ENCODE results near the gene CDHR2. TPM values are rescaled to one million over a fixed set of nuclear protein-coding genes. Genes with fewer than 3 reads are reported as not detected.
A peak's percentile ranks its signal among the peaks of the same experiment; 100 is the strongest.
"Not testable (repeated sequence)": the region's sequence is repeated elsewhere in the genome, so short reads cannot be mapped to it uniquely, and the experiment has no call there.

Gene CDHR2
- polyA plus RNA-seq, 3 donors from 2014 or later, result not detected

GRCh38 chr5:176540476-176540899, 8.7 kb upstream of the CDHR2 start:
- Mint-ChIP-seq H3K4me3 (peak overlapping the region; percentile 85 to 95 (median 87)), H3K36me3 (no peaks in the 10 kb centered on the region), H3K9me3 (no peaks in the 10 kb centered on the region), H3K27ac (peak overlapping the region; percentile 97 to 100 (median 98)), H3K27me3 (ENCODE audit: low read depth in 3 of 3) (peaks cover 21 to 36% (median 24%) of the 10 kb centered on the region in 3 donors), H3K4me1 (peaks cover 69 to 73% of the 10 kb centered on the region in 2 donors)
- DNase-seq, result no peak

GRCh38 chr5:176540956-176541337, 8.2 kb upstream of the CDHR2 start:
- peak; percentile 73 to 77 (median 74) for DNase-seq
- Mint-ChIP-seq H3K27ac (peak overlapping the region; percentile 97 to 100 (median 98)), H3K9me3 (no peaks in the 10 kb centered on the region)

GRCh38 chr5:176541338-176542134, 7.6 kb upstream of the CDHR2 start:
- peak overlapping the region; percentile 97 to 100 (median 98) for H3K27ac Mint-ChIP-seq
- peak; percentile 74 to 79 (median 75) for DNase-seq
- H3K27me3 Mint-ChIP-seq (ENCODE audit: low read depth in 3 of 3), result peaks cover 16 to 26% (median 19%) of the 10 kb centered on the region in 3 donors
- H3K4me3 Mint-ChIP-seq, result peak overlapping the region; percentile 85 to 95 (median 87)
- no peaks in the 10 kb centered on the region for H3K36me3 Mint-ChIP-seq
- no peaks in the 10 kb centered on the region for H3K9me3 Mint-ChIP-seq
- peaks cover 73 to 75% of the 10 kb centered on the region in 2 donors for H3K4me1 Mint-ChIP-seq

More at GRCh38 chr5:176540956-176541337, 8.2 kb upstream of the CDHR2 start:
- Mint-ChIP-seq H3K36me3 (no peaks in the 10 kb centered on the region), H3K4me1 (peaks cover 69 to 75% of the 10 kb centered on the region in 2 donors), H3K4me3 (peak overlapping the region; percentile 85 to 95 (median 87)), H3K27me3 (ENCODE audit: low read depth in 3 of 3) (peaks cover 19 to 31% (median 21%) of the 10 kb centered on the region in 3 donors)

- Mint-ChIP-seq H3K9me3 (no peaks in the 10 kb centered on the region), H3K4me1 (peaks cover 73 to 75% of the 10 kb centered on the region in 2 donors), H3K36me3 (no peaks in the 10 kb centered on the region), H3K4me3 (peak overlapping the region; percentile 85 to 95 (median 87)), H3K27me3 (ENCODE audit: low read depth in 3 of 3) (peaks cover 13 to 23% (median 14%) of the 10 kb centered on the region in 3 donors), H3K27ac (peak overlapping the region; percentile 97 to 100 (median 98))
- peak; percentile 45 to 60 (median 55) for DNase-seq
These were observed 7.0 kb upstream of the CDHR2 start for GRCh38 chr5:176542135-176542595.

- Mint-ChIP-seq H3K9me3 (no peaks in the 10 kb centered on the region), H3K27ac (peak overlapping the region; percentile 97 to 100 (median 98)), H3K27me3 (ENCODE audit: low read depth in 3 of 3) (peaks cover 6 to 17% (median 7%) of the 10 kb centered on the region in 3 donors), H3K4me3 (peak overlapping the region; percentile 85 to 95 (median 92)), H3K36me3 (no peaks in the 10 kb centered on the region), H3K4me1 (peaks cover 72 to 78% of the 10 kb centered on the region in 2 donors)
- peak; percentile 50 to 60 (median 53) for DNase-seq
These were observed 6.3 kb upstream of the CDHR2 start for GRCh38 chr5:176542596-176543427.

- Mint-ChIP-seq H3K27ac (peak overlapping the region; percentile 93 to 98 (median 97)), H3K4me1 (peaks cover 64 to 70% of the 10 kb centered on the region in 2 donors), H3K4me3 (peak overlapping the region; percentile 91 to 95 (median 92)), H3K36me3 (no peaks in the 10 kb centered on the region), H3K27me3 (ENCODE audit: low read depth in 3 of 3) (peaks cover 5 to 15% (median 6%) of the 10 kb centered on the region in 3 donors), H3K9me3 (no peaks in the 10 kb centered on the region)
- peak; percentile 72 to 77 (median 75) for DNase-seq
These were observed 5.5 kb upstream of the CDHR2 start for GRCh38 chr5:176543428-176544182.

DNA sequence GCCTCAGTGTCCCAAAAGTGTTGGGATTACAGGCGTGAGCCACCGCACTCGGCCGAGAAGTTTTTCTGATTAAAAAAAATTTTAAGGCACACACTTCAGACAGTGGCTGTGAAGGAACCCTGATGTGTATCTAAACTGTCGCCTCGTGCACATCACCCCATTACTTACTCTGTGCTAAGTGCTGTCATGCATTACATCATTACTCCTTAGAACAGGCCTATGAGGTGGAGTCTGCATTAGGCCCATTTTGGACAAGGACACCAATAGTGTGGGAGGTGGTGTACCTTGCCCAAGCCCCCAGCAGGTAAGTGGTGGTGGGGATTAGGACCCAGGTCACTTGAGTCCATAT, 3.8 kb upstream of the CDHR2 start:
- H3K4me1 Mint-ChIP-seq, result peaks cover 51 to 55% of the 10 kb centered on the region in 2 donors
- no peaks in the 10 kb centered on the region for H3K9me3 Mint-ChIP-seq
- DNase-seq, result no peak
- no peaks in the 10 kb centered on the region for H3K36me3 Mint-ChIP-seq
- peak overlapping the region in 2 of 6 donors; percentile 43 to 97 for H3K27ac Mint-ChIP-seq
- peak overlapping the region in 1 of 5 donors; percentile 10 for H3K4me3 Mint-ChIP-seq
- peaks cover 5 to 15% (median 6%) of the 10 kb centered on the region in 3 donors for H3K27me3 Mint-ChIP-seq (ENCODE audit: low read depth in 3 of 3)

GRCh38 chr5:176545737-176546509, 3.2 kb upstream of the CDHR2 start:
- peaks cover 48 to 55% of the 10 kb centered on the region in 2 donors for H3K4me1 Mint-ChIP-seq
- DNase-seq, result no peak
- H3K27me3 Mint-ChIP-seq (ENCODE audit: low read depth in 3 of 3), result peaks cover 5 to 15% (median 6%) of the 10 kb centered on the region in 3 donors
- no peaks in the 10 kb centered on the region for H3K36me3 Mint-ChIP-seq
- H3K9me3 Mint-ChIP-seq, result no peaks in the 10 kb centered on the region
- H3K27ac Mint-ChIP-seq, result peak overlapping the region in 2 of 6 donors; percentile 43 to 49
- H3K4me3 Mint-ChIP-seq, result no peak overlapping the region

DNA sequence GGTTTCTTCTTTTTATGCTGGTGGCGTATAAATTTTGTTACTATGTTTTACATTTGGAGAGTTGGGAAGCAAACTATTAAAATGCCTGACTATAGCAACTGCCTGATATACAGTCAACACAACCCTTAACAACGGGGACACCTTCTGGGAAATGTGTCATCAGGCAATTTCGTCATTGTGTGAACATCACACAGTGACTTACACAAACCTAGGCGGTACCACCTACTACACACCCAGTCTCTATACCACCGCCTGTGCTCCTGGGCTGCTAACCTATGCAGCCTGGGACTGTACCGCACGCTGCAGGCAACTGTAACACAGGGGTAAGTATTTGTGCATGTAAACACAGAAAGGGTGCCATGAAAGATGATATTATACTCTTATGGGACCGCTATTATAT, 1.3 kb upstream of the CDHR2 start:
- Mint-ChIP-seq H3K27me3 (ENCODE audit: low read depth in 3 of 3) (peaks cover 0 to 2% (median 0%) of the 10 kb centered on the region in 3 donors), H3K4me1 (peaks cover 37 to 38% of the 10 kb centered on the region in 2 donors), H3K36me3 (no peaks in the 10 kb centered on the region), H3K4me3 (no peak overlapping the region), H3K9me3 (no peaks in the 10 kb centered on the region), H3K27ac (peak overlapping the region in 3 of 6 donors; percentile 19 to 74 (median 26))
- no peak for DNase-seq

GRCh38 chr5:176549871-176550270, 729 bp downstream of the CDHR2 start:
- Mint-ChIP-seq H3K9me3 (no peaks in the 10 kb centered on the region), H3K27ac (peak overlapping the region in 1 of 6 donors; percentile 40), H3K27me3 (ENCODE audit: low read depth in 3 of 3) (peaks cover 0 to 2% (median 0%) of the 10 kb centered on the region in 3 donors), H3K4me1 (peaks cover 24 to 33% of the 10 kb centered on the region in 2 donors), H3K4me3 (peak overlapping the region in 1 of 5 donors; percentile 33), H3K36me3 (no peaks in the 10 kb centered on the region)
- no peak for DNase-seq

GRCh38 chr5:176550275-176550831, 1.2 kb downstream of the CDHR2 start:
- Mint-ChIP-seq H3K4me1 (peaks cover 19 to 29% of the 10 kb centered on the region in 2 donors), H3K36me3 (no peaks in the 10 kb centered on the region), H3K27ac (no peak overlapping the region), H3K27me3 (ENCODE audit: low read depth in 3 of 3) (peaks cover 0 to 2% (median 2%) of the 10 kb centered on the region in 3 donors), H3K9me3 (no peaks in the 10 kb centered on the region), H3K4me3 (peak overlapping the region in 4 of 5 donors; percentile 24 to 49 (median 34))
- DNase-seq, result no peak

- not testable (repeated sequence) for H3K27me3 Mint-ChIP-seq (ENCODE audit: low read depth in 3 of 3); DNase-seq; H3K36me3 Mint-ChIP-seq; H3K27ac Mint-ChIP-seq; H3K9me3 Mint-ChIP-seq
- Mint-ChIP-seq H3K4me3 (peak overlapping the region in 2 of 5 donors; percentile 24 to 39), H3K4me1 (peaks cover 15 to 26% of the 10 kb centered on the region in 2 donors)
These were observed 1.8 kb downstream of the CDHR2 start for GRCh38 chr5:176550937-176551336.
